HG02588 (cell line): ENCODE measurements around the gene C1orf50.
"Not testable (repeated sequence)": the region's sequence is repeated elsewhere in the genome, so short reads cannot be mapped to it uniquely, and the experiment has no call there.

Experiments
- ATAC-seq: cut with Tn5 transposase; IDR thresholded peaks from one replicate; pipeline ENCODE4 v1.9.1; 2021; ENCODE audit warnings: mild to moderate bottlenecking, moderate library complexity; ENCODE audit not compliant: unreplicated experiment

Gene C1orf50

DNA sequence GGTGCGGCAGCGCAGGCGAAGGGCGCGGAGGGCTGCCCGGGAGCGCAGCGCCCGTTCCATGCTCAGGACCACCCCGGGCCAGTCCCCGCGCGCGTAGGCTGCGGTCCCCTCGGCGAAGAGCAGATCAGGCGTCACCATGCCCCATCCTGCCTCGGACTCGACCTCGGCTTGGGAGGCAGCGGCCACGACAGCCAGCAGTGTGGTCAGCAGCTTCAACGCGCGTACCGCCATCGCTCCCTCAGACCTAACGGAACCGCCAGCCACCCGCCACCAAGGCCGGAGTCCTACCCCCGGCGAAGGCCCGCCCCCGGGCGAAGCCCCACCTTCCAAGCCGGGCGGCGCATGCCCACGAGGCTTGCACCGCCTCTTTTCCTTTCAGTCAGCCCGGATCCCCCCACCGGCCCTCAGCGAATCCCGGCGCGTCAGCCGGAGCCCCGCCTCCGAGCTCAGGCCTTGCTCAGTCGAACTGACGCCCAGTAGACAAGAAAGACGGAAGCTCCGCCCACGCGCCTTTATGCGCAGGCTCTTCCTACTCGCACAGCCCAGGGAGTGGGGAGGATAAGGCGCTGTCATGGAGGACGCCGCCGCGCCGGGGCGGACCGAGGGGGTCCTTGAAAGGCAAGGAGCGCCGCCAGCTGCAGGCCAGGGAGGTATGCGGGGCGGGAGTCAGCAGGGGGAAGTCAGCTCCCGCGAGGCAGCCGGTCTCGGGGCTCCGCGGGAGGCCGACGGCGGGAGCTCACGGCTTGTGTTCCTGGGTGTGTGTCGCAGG is at the start of gene C1orf50, which contains the start of gene P3H1:
TSS of gene C1orf50 (plus strand) at position 509 of the 769 bp plus-strand sequence. CDS start at position 572, 63 bp downstream.
TSS of gene P3H1 (minus strand) at position 288 of the 769 bp plus-strand sequence. CDS start at position 231, 57 bp downstream.
- ATAC-seq, result peak; percentile 86

- no peak for ATAC-seq
These were observed 46.2 kb upstream of the C1orf50 start for GRCh38 chr1:42720868-42721267.

DNA sequence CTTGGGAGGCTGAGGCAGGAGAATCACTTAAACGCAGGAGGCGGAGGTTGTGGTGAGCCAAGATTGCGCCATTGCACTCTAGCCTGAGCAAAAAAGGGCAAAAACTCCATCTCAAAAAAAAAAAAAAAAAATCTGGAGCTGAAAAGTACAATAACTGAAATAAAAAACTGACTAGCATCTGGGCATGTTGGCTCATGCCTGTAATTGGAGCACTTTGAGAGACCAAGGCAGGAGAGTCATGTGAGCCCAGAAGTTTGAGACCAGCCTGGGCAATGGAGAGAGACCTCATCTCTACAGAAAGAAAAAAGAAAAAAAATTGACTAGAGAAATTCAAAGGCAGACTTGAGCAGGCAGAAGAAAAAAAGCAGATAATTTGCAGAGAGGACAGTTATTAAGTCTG is 45.1 kb upstream of the C1orf50 start:
- no peak for ATAC-seq

DNA sequence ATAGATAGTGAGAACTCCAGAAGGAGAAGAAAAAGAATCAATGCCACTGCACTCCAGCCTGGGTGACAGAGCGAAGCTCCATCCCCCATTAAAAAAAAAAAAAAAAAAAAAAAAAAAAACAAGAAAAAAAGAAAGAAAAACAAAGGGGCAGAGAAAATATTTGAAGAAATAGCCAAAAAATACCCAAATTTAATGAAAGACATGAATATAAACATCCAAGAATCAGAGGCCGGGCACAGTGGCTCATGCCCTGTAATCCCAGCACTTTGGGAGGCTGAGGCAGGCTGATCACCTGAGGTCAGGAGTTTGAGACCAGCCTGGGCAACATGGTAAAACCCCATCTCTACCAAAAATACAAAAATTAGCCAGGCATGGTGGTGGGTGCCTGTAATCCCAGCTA is 44.6 kb upstream of the C1orf50 start:
- not testable (repeated sequence) for ATAC-seq

- no peak for ATAC-seq
These were observed 43.5 kb upstream of the C1orf50 start for GRCh38 chr1:42723511-42723910.

GRCh38 chr1:42725820-42726219 is 41.2 kb upstream of the C1orf50 start:
- ATAC-seq, result not testable (repeated sequence)

GRCh38 chr1:42730002-42730401 is 37.0 kb upstream of the C1orf50 start:
- ATAC-seq, result no peak

DNA sequence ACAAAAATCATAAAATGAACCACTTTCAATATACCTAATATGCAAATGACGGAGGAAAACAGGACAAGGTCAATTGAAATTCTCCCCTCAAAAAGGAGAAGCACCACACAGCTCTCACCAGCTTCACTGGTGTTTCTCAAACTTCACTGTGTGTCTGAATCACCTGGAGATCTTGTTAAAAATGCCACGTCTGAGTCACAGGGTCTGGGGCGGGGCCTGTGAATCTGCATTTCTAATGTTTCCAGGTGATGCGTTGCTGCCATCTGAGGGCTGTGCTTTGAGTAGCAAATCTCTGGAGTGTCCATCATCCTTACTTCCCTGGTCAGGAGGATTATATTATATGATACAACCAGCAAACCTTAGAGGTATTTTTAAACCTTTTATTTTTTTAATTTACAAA is 36.1 kb upstream of the C1orf50 start:
- no peak for ATAC-seq

- no peak for ATAC-seq
These were observed 35.5 kb upstream of the C1orf50 start for GRCh38 chr1:42731585-42731984.

- ATAC-seq, result no peak
These were observed 34.8 kb upstream of the C1orf50 start for GRCh38 chr1:42732126-42732680.

GRCh38 chr1:42733415-42734200 is 33.4 kb upstream of the C1orf50 start:
- no peak for ATAC-seq

DNA sequence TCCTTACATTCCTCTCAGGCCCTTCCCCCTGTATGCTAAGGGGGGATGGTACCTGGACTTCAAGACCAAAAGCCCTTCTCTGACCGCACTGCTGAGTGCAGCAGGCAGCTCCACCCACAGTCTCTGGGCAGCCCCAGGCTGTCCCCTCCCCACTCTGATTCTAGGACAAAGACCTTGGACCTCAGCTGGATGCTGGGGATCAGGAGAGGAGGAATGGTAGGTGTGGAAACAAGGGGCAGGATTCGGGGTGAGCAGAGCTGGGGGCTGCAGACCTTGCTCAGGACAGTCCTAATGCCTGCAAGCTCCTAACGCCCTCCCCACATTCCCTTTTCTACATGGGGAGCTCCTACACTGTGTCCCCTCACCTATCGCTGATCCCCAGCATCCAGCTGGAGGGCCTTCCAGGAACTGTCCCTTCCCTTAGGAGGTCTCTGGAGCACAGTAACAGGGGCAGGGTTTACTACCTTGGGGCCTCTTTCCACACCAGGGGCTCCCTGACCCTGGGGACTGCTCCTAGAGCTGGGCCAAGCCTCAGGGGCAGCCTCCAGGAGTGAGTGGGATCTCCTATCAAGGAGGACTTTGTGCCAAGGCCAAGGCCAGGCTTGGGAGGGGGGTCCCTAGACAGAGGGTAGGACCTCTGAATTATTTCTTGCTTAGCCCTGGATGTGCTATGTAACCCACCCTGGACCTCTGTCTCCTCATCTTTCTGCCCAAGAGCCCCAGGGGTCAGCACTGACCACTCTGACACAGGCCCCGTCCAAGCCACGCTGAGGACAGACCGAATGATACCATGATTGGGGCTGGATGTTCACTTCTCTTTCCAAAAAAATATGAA is 32.6 kb upstream of the C1orf50 start:
- no peak for ATAC-seq

DNA sequence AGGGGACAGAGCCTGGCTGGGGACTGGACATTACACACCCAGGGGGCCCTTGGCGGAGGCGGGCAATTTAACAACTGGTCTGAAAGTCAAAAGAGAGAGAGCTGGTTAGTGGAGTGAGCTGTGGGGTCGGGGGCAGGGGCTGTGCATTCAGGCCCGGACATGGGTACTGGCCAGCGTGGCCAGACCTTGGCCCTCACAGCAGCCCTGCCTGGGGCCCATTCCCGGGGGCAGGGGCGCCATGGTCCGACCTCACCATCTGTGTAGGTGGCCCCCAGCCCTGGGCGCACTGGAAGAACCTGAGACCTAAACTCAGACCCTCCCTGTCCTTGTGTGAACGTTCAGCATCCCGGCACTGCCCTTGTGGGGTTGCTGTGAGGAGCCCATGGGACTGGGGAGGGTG is 32.0 kb upstream of the C1orf50 start:
- no peak for ATAC-seq

DNA sequence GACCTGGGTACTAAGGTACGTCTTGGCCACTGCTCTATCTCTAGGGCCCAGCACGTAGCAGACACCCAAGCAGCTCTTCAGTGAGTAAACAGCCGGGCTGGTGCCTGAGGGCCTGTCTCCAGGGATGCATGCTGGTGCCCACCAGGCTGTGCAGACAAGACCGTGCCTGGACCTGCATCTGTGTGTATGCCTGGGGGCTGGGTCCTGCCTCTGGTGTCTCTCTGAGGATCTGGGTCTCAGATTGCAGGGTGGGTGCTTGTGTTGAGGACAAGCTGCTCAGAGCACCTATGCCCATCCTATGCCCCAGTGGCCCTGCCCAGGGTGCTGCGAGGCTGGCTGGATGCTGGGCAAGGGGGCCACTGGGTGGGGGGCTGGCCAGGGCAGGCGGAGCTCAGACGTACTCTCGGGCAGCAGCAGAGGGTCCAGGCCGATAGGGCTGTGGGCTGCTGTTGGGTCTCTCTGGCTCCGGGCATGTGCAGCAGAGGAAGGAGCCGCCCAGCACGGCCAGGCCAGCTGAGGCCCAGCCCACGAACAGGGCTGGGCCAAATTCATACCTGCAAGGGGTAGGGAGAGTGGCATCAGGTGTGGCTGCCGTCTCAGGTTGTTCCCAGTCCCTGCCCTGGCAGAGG is 31.5 kb upstream of the C1orf50 start:
- no peak for ATAC-seq

DNA sequence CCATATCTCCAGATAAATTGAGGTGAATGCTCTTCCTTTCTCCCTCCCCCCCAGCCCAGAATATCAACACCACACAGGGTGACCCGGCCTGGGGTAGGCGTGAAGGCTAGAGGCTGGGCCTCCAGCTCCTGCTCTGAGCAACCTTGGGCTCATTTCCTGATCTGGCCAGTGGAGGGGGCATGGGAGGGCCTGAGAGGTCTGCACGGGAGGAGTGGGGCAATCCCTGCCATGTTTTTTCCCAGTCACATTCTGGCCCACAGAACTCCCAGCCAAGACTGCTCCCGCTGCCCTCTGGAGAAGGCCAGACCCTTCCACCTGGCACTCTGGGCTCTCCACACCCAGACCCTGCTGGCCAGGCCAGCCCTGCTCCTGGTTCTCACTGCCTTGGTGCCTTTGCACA is 30.9 kb upstream of the C1orf50 start:
- no peak for ATAC-seq

- ATAC-seq, result no peak
These were observed 30.4 kb upstream of the C1orf50 start for GRCh38 chr1:42736571-42737200.

GRCh38 chr1:42737257-42737656 is 29.8 kb upstream of the C1orf50 start:
- ATAC-seq, result no peak

- no peak for ATAC-seq
These were observed 28.9 kb upstream of the C1orf50 start for GRCh38 chr1:42737986-42738677.

DNA sequence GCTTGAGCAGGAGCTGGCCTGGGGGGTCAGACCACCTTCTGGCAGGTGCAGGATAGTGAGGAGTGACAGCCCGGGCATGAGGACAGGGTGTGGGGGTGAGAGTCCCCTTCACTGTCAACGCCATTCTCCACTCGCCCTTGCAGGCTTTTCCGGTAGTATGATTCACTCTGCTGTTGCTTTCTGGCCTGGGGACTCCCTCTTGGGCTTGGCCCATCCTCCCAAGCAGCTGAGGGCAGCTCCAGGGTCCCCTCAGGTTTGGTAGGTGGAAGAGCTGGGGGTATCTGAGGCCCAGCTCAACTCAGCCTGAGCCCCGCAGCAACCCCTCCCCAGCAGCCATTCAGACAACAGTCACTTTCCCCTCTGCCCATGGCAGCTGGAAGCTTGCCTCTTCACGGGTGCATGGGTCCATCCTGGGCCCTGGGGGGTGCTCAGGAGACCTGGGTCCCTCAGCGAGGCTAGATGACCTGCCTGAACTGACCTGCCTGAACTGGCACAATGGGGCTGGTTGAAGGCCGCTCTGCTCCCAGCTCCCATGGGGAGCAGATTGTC is 28.3 kb upstream of the C1orf50 start:
- ATAC-seq, result no peak
